ENCODE data around the gene GSTM1.
"Not testable (repeated sequence)": the region's sequence is repeated elsewhere in the genome, so short reads cannot be mapped to it uniquely, and the experiment has no call there.

The GSTM1 gene

DNA sequence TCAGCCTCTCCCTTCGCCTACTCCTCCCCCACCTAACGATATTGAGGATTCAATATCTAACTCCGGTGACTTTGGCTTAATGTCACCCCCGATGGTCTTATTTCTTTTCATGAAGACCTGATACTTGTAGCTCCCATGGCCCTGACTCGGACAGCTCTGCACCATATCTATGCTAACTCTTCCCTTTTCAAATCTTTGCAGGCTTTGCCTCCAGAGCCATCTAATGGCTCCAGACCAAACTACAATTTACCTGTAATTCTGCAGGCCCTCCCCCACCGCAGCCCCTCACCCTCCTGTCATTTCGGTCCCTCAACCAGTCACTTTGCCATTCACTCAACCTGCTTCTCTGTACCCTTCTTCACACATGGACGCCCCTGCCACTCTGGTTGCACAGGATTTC is 16.6 kb downstream of the GSTM1 start:
- DNase-seq = no peak

DNA sequence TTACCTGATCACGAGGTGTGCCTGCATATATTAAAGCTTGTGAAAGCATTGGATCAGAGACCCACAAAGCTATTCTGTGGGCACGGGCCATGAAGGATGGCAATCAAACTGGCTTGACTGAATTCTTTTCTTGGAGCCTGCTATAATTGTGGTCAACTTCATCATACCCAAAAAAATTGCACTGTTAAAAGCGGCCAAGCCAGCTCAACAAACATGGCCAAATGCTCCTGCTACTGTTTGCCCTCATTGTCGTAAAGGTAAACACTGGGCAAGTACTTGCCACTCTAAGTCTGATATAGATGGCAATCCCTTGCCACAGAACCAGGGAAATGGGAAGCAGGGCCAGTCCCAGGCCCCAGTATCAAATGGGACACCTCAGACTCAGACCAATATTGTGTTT is 17.8 kb downstream of the GSTM1 start:
- DNase-seq = no peak

GRCh38 chr1:109708949-109709348 is 21.3 kb downstream of the GSTM1 start:
- not testable (repeated sequence) for DNase-seq

- not testable (repeated sequence) for DNase-seq
These were observed 22.2 kb downstream of the GSTM1 start for GRCh38 chr1:109709822-109710221.

DNA sequence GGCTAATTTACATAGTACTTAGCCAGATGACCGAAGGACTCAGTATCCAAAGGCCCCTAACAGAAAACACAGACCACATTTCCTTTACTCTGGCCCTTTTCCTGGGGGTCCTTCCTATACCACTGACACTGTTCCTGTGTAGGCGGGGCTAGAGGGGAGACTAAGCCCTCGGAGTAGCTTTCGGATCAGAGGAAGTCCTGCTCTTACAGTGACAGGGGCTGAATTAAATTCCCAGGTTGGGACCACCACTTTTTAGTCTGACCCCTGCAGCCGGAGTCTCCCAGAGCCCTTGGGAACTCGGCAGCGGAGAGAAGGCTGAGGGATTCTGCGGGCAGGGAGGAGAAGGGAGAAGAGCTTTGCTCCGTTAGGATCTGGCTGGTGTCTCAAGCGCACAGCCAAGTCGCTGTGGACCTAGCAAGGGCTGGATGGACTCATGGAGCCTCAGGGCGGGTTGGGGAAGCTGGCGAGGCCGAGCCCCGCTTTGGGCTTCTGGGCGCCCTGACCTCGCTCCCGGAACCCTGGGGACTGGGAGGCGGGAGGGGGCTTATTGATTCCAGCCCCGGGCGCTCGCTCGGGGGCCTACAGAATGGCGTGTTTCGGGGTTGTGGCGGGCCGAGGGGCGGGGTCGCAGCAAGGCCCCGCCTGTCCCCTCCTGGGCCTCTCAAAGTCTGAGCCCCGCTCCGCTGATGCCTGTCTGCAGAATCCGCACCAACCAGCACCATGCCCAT is 24.1 kb downstream of the GSTM1 start, which contains the start of gene GSTM5:
Gene GSTM5 (plus strand): TSS at position 659 of the 728 bp plus-strand sequence. CDS start 62 bp downstream, at position 721.
- DNase-seq = not testable (repeated sequence)

DNA sequence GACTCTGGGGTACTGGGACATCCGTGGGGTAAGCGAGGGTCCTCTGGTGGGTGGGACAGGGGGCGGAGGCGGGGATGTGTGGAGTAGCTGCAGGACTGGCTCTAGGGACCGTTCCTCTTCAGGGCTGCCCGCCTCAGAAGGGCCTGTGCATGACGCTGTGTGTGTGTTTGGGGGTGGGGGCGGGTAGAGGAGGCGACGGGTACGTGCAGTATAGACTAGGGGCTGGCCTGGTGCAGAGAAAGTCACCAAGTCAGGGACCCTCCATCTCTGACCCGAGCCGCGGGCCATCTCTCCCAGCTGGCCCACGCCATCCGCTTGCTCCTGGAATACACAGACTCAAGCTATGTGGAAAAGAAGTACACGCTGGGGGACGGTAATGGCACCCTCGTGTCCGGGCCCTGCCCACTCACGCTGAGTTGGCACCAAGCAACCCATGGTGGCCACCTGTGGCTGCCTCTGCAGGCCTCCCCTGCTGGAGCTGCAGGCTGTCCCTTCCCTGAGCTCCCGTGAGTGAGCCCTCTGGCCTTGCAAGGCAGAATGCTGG is 24.8 kb downstream of the GSTM1 start:
- DNase-seq = no peak

DNA sequence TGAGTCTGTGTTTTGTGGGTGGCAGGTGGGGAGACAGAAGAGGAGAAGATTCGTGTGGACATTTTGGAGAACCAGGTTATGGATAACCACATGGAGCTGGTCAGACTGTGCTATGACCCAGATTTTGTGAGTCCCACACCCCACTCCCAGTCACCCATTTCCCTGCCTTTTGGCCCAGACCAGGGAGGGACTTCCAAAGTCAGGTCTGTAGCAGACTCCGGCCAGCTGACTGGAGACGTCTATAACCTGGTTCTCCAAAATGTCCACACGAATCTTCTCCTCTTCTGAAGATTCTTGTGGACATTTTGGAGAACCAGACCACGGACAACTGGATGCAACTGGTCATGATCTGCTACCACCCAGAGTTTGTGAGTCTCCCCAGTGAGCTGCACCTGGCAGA is 26.0 kb downstream of the GSTM1 start:
- DNase-seq = no peak

DNA sequence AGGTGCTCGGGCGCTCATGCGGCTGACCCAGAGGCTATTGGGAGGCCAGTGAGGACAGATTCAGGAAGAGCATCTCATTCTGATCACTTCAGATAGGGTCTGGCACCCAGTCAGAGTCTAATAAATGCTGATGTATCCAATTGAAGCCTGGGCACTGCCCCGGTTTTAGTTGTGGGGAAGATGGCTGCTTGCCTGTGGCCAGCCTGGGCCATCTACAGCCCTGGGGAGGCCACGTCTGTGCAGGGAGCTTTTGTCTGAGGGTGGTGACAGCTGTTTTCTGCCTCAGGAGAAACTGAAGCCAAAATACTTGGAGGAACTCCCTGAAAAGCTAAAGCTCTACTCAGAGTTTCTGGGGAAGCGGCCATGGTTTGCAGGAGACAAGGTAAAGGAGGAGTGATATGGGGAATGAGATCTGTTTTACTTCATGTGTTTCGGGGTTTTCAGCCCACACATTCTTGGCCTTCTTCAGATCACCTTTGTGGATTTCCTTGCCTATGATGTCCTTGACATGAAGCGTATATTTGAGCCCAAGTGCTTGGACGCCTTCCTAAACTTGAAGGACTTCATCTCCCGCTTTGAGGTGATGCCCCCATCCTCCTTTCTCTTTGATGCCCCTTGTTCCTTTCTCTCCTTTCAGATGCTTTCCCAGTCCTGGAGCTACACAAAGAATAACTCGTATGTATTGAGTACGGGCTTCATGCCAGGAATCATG is 27.2 kb downstream of the GSTM1 start:
- no peak for DNase-seq

DNA sequence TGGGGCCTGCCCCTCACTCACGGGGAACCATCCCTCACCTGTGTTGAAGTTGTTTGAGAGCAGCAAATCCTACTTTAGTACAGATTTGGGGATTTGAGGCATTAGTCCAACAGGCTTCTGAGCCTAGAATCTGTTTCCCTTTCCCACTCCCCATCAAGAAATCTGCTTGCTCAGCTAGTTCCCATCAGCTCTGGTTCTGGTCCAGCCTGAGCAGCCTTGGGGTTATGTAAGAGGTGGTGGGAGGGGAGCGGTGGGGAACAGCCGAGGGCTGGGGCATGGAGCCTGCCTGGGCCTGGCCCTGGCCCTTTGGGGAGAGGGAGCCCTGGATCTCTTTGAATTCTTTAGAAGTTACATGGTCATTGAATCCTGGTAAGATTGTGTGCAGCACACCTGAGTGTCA is 28.5 kb downstream of the GSTM1 start:
- DNase-seq = no peak

- no peak for DNase-seq
These were observed 29.0 kb downstream of the GSTM1 start for GRCh38 chr1:109716570-109717090.

DNA sequence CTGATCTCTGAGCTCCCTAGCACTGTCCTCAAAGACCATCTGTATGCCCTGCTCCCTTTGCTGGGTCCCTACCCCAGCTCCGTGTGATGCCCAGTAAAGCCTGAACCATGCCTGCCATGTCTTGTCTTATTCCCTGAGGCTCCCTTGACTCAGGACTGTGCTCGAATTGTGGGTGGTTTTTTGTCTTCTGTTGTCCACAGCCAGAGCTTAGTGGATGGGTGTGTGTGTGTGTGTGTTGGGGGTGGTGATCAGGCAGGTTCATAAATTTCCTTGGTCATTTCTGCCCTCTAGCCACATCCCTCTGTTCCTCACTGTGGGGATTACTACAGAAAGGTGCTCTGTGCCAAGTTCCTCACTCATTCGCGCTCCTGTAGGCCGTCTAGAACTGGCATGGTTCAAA is 30.1 kb downstream of the GSTM1 start:
- no peak for DNase-seq

DNA sequence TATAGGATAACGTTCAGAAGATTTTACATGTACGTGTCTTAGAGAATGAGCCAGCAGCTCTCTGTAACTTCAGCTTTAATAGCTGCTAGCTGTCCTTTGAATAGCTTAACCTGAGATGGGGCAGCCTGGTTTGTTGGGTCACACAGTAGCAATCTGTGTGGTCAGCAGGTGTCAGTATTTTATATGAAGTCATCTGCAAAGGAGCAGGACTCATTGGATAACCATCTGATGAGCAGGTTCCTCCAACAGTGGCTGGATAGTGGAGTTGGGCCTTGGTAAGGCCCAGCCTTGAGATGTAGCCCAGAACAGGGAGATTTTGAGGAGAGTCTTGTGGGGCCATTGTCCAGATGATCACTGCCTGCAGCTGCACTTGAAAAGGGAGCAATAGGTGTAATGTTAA is 30.9 kb downstream of the GSTM1 start:
- no peak for DNase-seq

DNA sequence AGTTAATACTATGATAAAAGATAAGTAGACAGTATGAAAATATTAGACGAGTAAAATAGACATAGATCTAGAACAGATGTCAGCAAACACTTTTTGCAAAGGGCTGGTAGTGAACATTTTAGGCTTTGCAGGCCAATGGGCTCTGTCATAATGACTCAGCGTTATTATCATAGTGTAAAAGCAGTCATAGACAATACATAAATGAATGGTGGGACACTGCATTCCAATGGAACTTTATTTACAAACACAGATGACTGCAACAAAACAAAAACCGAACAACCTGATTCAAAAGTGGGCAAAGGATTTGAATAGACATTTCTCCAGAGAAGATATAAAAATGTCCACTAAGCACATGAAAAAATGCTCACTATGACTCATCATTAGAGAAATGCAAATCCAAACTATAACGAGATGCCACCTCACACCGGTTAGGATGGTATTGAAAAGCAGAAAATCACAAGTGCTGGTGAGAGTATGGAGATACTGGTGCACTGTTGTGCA is 31.8 kb downstream of the GSTM1 start:
- no peak for DNase-seq

- DNase-seq = no peak
These were observed 33.4 kb downstream of the GSTM1 start for GRCh38 chr1:109721042-109721441.

- DNase-seq = no peak
These were observed 34.4 kb downstream of the GSTM1 start for GRCh38 chr1:109721971-109722370.

DNA sequence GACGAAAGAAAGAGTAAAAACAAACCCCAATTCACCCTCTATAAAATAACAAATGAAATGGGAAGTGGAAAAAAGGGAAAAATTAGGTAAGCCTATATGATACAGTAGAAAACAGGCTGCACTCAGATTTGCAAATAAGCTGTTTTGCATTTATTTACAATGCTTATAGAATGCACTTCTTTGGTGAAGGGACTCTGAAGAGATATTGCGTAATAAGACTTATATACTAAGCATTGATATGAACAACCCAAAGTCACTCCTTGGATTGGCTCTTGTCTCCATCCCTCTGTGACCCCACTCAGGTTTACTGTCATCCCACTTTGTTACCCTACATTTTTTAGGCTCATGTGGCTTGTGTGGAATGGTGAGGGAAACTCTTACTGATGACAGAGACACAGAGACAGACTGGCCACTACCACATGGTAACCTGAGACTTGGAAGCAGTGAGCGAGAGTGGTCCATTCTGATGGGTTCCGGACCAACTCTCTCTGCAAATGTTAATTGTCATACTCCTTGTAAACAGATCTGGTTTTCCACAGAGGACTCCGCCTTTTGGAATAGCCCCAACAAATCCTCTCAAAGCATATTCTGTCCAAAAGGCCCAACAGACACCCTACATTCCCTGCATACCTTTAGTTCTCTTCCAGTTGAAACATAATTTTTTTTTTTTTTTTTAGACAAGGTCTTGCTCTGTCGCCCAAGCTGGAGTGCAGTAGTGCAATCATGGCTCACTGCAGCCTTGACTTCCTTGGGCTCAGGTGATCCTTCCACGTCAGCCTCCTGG is 35.5 kb downstream of the GSTM1 start:
- no peak for DNase-seq

- no peak for DNase-seq
These were observed 37.3 kb downstream of the GSTM1 start for GRCh38 chr1:109724933-109725332.

GRCh38 chr1:109725510-109725909 is 37.9 kb downstream of the GSTM1 start:
- no peak for DNase-seq

DNA sequence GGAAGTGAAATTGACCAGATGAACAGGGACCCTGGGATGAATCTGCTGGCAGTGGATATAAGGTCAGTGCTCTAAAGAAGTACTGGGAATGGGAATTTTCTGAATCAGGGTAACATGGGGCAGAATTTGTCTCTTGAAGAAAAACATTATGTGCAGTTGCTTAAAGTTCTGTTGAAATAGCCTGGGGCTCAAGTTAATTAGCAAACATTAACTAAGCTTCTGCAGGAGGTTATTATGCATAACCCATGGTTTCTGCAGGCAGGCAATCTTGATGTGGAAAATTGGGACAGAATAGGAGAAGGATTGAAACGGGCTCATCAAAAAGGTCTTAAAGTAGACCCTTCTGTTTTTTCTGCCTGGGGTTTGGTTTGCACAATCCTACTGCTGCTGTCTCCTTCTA is 38.4 kb downstream of the GSTM1 start:
- DNase-seq = no peak

DNA sequence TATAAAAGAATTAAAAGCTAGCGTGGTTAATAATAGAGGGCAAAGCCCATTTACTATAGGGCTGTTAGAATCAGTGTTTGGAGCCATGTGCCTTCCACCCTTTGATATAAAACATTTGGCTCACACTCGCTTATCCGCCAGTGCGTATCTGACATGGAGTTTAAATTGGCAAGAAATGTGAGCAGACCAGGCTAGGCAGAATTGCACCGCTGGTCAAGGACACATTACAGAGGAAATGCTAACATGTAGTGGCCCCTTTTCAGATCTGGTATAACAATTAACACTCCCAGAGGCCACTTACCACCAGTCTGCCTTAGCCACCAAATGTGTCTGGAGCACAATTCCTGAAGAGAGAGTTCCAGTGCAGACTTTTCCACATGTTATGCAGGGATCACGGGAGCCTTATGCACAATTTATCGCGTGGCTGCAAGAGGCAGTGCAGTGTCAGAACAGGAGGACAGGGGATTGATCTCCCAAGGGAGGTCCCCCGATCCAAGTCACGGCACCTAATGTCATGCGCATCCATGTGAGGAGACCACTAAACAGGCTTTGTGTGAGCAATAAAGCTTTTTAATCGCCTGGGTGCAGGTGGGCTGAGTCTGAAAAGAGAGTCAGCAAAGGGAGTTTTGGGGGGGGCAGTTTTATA is 39.2 kb downstream of the GSTM1 start:
- no peak for DNase-seq

DNA sequence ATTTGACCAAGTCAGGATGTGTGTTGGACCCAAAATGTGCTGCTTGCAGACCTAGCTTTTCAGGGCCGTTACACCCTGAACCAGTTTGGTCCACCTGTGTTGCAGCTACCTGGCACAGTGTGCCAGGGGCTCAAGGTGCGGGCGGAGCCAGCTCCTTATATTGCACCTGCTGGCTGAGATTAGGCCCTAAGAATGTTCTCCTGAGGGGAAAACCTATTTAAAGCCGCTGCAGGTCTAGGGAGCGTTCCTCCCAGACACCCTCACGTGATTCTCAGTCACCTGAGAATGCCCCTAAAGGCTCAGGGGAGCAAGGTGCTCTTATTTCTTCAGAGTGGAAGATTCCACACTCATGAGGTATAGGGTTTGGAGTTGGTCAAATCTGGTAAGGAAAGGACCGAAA is 41.3 kb downstream of the GSTM1 start:
- no peak for DNase-seq

GRCh38 chr1:109730666-109731065 is 43.0 kb downstream of the GSTM1 start:
- no peak for DNase-seq

Measured in NCI-H446 treated with DMSO at 0.1 percent for 48 hours (cell line).